ENCODE data around the gene SLC17A7. TPM values are rescaled to one million over a fixed set of nuclear protein-coding genes. Genes with fewer than 3 reads are reported as not detected.

Gene SLC17A7
- total RNA-seq, 1 donor from 2014 or later = 1.4 TPM

Small RNA genes lying within 50 kb of the gene (small RNA-seq; reads per million reads assigned to genes)
- gene SNORD32A (ENCODE audit: low replicate concordance) (not detected), gene SNORD33 (ENCODE audit: low replicate concordance) (not detected), gene SNORD34 (ENCODE audit: low replicate concordance) (not detected), gene SNORD35A (ENCODE audit: low replicate concordance) (not detected)

Other genes with a start within 250 kb of the SLC17A7 start
- 0.51 TPM for gene SLC6A16, start 116.3 kb downstream of the SLC17A7 start, total RNA-seq
- gene CD37, start 106.1 kb downstream of the SLC17A7 start, total RNA-seq = 2.3 TPM
- 30.9 TPM for gene TEAD2, start 79.1 kb downstream of the SLC17A7 start, total RNA-seq
- gene DKKL1, start 77.7 kb downstream of the SLC17A7 start, total RNA-seq = not detected
- gene KASH5, start 53.3 kb downstream of the SLC17A7 start, total RNA-seq = not detected
- not detected for gene PTH2, start 18.1 kb downstream of the SLC17A7 start, total RNA-seq
- gene GFY, start 16.1 kb downstream of the SLC17A7 start, total RNA-seq = not detected
- gene PIH1D1, start 10.3 kb upstream of the SLC17A7 start, total RNA-seq = 58.3 TPM
- 34.6 TPM for gene ALDH16A1, start 11.7 kb upstream of the SLC17A7 start, total RNA-seq
- 2.5 TPM for gene FLT3LG, start 32.7 kb upstream of the SLC17A7 start, total RNA-seq
- 1,944 TPM for gene RPL13A, start 46.1 kb upstream of the SLC17A7 start, total RNA-seq
- 5,071 TPM for gene RPS11, start 54.9 kb upstream of the SLC17A7 start, total RNA-seq
- 122 TPM for gene FCGRT, start 71.1 kb upstream of the SLC17A7 start, total RNA-seq
- 41.4 TPM for gene RCN3, start 86.5 kb upstream of the SLC17A7 start, total RNA-seq
- 47.6 TPM for gene NOSIP, start 139.0 kb upstream of the SLC17A7 start, total RNA-seq
- gene PRRG2, start 139.8 kb upstream of the SLC17A7 start, total RNA-seq = 3.4 TPM
- 9.4 TPM for gene PRR12, start 149.7 kb upstream of the SLC17A7 start, total RNA-seq
- gene RRAS, start 198.6 kb upstream of the SLC17A7 start, total RNA-seq = 15.5 TPM
- 19.5 TPM for gene SCAF1, start 200.7 kb upstream of the SLC17A7 start, total RNA-seq
- 44.0 TPM for gene IRF3, start 224.3 kb upstream of the SLC17A7 start, total RNA-seq
- gene BCL2L12, start 224.4 kb upstream of the SLC17A7 start, total RNA-seq = 10.9 TPM
- 208 TPM for gene PRMT1, start 235.7 kb upstream of the SLC17A7 start, total RNA-seq
- gene ADM5, start 248.1 kb upstream of the SLC17A7 start, total RNA-seq = 0.92 TPM
- 5.1 TPM for gene CPT1C, start 249.6 kb upstream of the SLC17A7 start, total RNA-seq

All from tongue (tissue), 2 donors.